Brain microvascular endothelial cell (primary cell): ENCODE results near the gene EPHB6.

Experiments
- DNase-seq: peaks from one replicate; pipeline ENCODE4 v3.0.0-alpha.2; 2020
- H3K27ac ChIP-seq: fragments of 250-450 bp; sonication (Bioruptor Pico); 2 replicates; pipeline ENCODE4 v1.5.1; 2020; ENCODE audit warnings: mild to moderate bottlenecking, moderate library complexity
- H3K27me3 ChIP-seq: fragments of 250-450 bp; sonication (Bioruptor Pico); replicated peaks from 2 replicates; pipeline ENCODE4 v1.5.1; 2020; ENCODE audit warnings: mild to moderate bottlenecking
- H3K36me3 ChIP-seq: fragments of 250-450 bp; sonication (Bioruptor Pico); replicated peaks from 2 replicates; pipeline ENCODE4 v1.5.1; 2020; ENCODE audit warnings: mild to moderate bottlenecking
- H3K4me3 ChIP-seq: 2 replicates; pipeline ENCODE4 v1.5.1; 2011; ENCODE audit warnings: low read depth, mild to moderate bottlenecking, control low read depth, low read length, moderate library complexity
- CTCF ChIP-seq: IDR thresholded peaks from 2 replicates; pipeline ENCODE4 v1.5.1; 2011; ENCODE audit warnings: low read depth, mild to moderate bottlenecking, moderate library complexity, low read length, control low read depth, inconsistent platforms; ENCODE audit errors: missing control alignments
- in situ Hi-C: cut with HindIII; loops from 2 replicates; pipeline ENCODE4 v1.10.0; 2017; ENCODE audit warnings: low sequenced_read_pairs, low pct_ligation_motif_present

The EPHB6 gene

DNA sequence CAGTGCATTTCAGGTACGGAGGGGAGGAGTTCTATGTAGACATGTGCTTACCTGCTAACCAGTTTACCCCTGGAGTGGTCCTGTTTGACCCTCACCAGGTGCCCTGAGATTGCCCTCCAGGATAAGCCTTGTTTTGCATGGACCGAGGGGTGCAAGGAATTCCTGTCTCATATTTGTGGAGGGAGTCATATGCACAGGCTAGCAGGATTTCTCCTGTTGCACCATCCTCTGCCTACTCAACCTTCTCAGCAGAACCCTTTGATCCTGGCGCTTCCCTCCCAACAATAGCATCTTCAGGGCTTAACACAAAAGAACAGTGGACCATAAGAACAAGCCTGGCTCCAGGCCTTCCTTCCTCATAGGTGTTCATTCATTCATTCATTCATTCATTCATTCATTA, 23.4 kb downstream of the EPHB6 start:
- in situ Hi-C loops = no loop called here
- Histone ChIP-seq H3K36me3 (no peaks in the 10 kb centered on the region), H3K4me3 (no peak overlapping the region), H3K27me3 (peaks cover 10% of the 10 kb centered on the region), H3K27ac (no peak overlapping the region)
- TF ChIP-seq CTCF = no peak
- no peak for DNase-seq

- no peak for DNase-seq
- in situ Hi-C loops = no loop called here
- TF ChIP-seq CTCF = no peak
- H3K27me3 ChIP-seq = peaks cover 10% of the 10 kb centered on the region
- no peak overlapping the region for H3K27ac ChIP-seq
- H3K36me3 ChIP-seq = no peaks in the 10 kb centered on the region
- no peak overlapping the region for H3K4me3 ChIP-seq
Measured at GRCh38 chr7:142879060-142879459, 24.2 kb downstream of the EPHB6 start.

- Histone ChIP-seq H3K27ac (no peak overlapping the region), H3K36me3 (no peaks in the 10 kb centered on the region), H3K27me3 (peaks cover 10% of the 10 kb centered on the region), H3K4me3 (no peak overlapping the region)
- TF ChIP-seq CTCF = peak; percentile 81
- peak; percentile 11 for DNase-seq
- in situ Hi-C loops = no loop called here
Measured at GRCh38 chr7:142880876-142881505, 26.1 kb downstream of the EPHB6 start.

DNA sequence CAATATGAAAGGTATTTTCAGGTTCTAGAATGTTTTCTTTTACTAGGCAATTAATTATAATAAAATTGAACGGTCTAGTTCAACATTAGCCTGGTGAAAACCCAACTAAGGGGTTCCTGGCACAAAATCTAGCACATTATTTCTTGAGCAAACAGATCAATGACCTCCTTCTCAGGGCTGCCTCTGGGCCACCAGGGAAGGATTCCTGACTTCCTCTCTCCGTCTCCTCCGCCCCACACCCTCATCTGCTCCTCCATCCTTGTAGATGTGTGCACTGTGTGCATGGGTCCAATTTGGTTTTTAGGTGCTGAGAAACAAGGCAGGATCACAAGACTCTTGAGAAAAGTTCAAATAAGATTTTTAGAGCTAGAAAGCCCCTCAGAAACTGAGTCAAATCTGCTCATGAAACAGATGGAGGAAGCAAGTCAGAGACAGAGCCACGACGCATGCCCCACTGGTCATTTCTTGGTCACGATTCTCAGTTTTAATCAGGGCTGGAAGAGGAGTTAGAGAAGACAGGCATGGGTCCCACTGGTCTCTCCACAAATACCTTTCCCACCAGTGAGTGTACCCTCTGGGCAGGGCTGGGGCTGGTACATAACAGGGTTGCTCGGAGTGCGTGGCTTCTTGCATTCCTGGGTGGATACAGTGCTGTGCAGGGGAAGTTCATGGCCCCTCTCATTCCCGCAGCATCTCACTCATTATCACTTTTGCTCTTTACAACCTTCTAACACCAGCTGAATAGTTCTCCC, 26.9 kb downstream of the EPHB6 start:
- Histone ChIP-seq H3K4me3 (no peak overlapping the region), H3K27me3 (peaks cover 10% of the 10 kb centered on the region), H3K27ac (no peak overlapping the region), H3K36me3 (no peaks in the 10 kb centered on the region)
- in situ Hi-C loops = no loop called here
- no peak for DNase-seq
- no peak for TF ChIP-seq CTCF

DNA sequence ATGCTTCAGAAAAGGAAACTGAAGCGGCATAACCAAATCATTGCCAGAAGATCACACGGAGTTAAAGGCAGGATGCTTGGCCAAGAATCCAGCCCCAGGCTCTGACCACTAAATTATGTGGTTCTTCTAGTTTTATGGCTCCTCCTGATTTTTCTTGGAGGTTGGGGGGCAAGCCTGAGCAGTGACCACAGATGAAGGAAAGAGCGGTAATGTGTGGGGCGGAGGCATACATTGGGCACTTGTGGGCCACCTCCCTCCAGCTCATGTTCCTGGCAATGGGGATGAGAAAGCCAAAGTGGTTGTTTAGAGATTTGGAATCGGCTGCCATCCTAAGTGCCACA, 27.4 kb downstream of the EPHB6 start:
- no peak for TF ChIP-seq CTCF
- no peak overlapping the region for H3K27ac ChIP-seq
- H3K4me3 ChIP-seq = no peak overlapping the region
- peaks cover 10% of the 10 kb centered on the region for H3K27me3 ChIP-seq
- no peak for DNase-seq
- no peaks in the 10 kb centered on the region for H3K36me3 ChIP-seq
- in situ Hi-C loops = no loop called here
